Measurements from ENCODE around the gene DTX3L.

DTX3L gene

GRCh38 chr3:122608916-122609315, 44.8 kb downstream of the DTX3L start:
- no peak for DNase-seq

GRCh38 chr3:122609798-122610559, 45.8 kb downstream of the DTX3L start:
- no peak for DNase-seq

- DNase-seq, result no peak
These were observed 48.6 kb downstream of the DTX3L start for GRCh38 chr3:122612696-122613095.

- DNase-seq, result no peak
These were observed 51.2 kb downstream of the DTX3L start for GRCh38 chr3:122615303-122615702.

- no peak for DNase-seq
These were observed 54.5 kb downstream of the DTX3L start for GRCh38 chr3:122618614-122619013.

GRCh38 chr3:122619040-122619439, 54.9 kb downstream of the DTX3L start:
- DNase-seq, result no peak

- DNase-seq, result no peak
These were observed 56.3 kb downstream of the DTX3L start for GRCh38 chr3:122620399-122620798.

- no peak for DNase-seq
These were observed 57.0 kb downstream of the DTX3L start for GRCh38 chr3:122621112-122621511.

GRCh38 chr3:122623031-122623829, 59.1 kb downstream of the DTX3L start:
- DNase-seq, result no peak
